ENCODE results near the gene NRG4. TPM values are rescaled to one million over a fixed set of nuclear protein-coding genes. Genes with fewer than 3 reads are reported as not detected.
A peak's percentile ranks its signal among the peaks of the same experiment; 100 is the strongest.

NRG4 gene
- total RNA-seq, 1 donor from 2014 or later = not detected

GRCh38 chr15:75891895-75892294 is 120.3 kb downstream of the NRG4 start:
- Histone ChIP-seq H3K27me3 (no peaks in the 10 kb centered on the region), H3K36me3 (peaks cover 4 to 9% of the 10 kb centered on the region in 2 donors), H3K9me3 (no peaks in the 10 kb centered on the region), H3K4me1 (no peaks in the 10 kb centered on the region), H3K27ac (peak overlapping the region; percentile 9 to 16), H3K4me3 (no peak overlapping the region)
- intact Hi-C loops (cut with DNase I) = no loop called here
- DNase-seq (ENCODE audit: low spot score in 2 of 2) = no peak
- no peak for TF ChIP-seq CTCF (IDR thresholded peaks at IDR 0.05)

Other genes with a start within 250 kb of the NRG4 start
- gene UBE2Q2, start 169.0 kb downstream of the NRG4 start, total RNA-seq = 40.3 TPM
- 2.9 TPM for gene FBXO22, start 108.5 kb downstream of the NRG4 start, total RNA-seq
- gene TMEM266, start 47.6 kb upstream of the NRG4 start, total RNA-seq = not detected

All from ascending aorta (tissue), 2 donors.